KBM-7 (cell line): Measurements from ENCODE around the gene DBX1.

Experiments used
- DNase-seq: peaks from one replicate; pipeline ENCODE4 v3.0.0-alpha.2; 2015
- in situ Hi-C: fragments of 300-500 bp; cut with MboI; formaldehyde crosslinking; loops from 2 replicates; pipeline ENCODE4 v1.14.3; 2020; ENCODE audit warnings: low sequenced_read_pairs, low pct_unique_long_range_greater_than_20kb, mixed read lengths

Gene DBX1

DNA sequence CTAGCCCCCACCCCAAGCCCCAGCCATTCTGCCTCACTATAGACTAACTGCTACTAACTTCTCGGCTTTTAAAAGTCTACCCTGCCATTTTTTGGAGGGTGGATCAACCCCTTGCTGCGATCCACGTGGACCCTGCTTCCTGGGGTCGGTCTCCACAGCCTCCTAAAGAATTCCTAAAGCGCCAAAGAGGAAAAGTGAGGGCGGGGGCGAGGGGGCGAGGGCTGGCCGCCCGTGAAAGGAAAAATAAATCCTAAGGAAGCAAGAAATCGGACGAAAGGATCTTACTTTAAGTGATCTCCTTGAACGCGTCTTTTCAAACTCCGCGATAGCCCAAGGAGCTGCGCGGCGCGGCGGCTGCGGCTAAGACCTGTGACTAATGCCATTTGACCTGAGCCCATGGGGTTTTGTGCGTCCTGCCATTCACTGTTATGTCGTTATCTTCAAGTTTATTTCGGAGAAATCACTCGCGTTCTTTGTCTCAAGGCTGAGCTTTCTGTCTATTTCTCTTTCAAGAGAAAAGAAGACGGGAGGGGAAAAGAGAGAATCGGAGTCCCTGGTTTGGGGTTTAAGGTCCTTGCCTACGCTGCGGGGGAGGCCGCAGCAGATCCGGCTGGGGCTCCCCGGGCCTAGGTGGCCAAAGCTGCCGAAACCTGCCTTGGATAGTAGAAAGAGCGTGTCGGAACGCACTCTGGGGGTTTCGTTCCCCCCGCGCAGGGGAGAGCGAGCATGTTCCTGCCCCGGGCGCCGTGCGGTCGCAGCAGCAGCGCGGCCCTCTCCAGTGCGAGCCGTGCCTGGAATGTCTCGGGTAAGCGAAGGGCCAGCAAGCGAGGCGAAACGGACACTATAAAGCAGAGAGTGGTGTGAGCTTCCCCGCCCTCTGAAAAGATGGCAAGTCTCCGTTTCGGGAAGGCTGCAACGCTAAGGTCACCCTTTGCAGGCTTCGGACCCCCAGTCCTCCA is 2.8 kb upstream of the DBX1 start:
- in situ Hi-C loops: no loop called here
- no peak for DNase-seq

DNA sequence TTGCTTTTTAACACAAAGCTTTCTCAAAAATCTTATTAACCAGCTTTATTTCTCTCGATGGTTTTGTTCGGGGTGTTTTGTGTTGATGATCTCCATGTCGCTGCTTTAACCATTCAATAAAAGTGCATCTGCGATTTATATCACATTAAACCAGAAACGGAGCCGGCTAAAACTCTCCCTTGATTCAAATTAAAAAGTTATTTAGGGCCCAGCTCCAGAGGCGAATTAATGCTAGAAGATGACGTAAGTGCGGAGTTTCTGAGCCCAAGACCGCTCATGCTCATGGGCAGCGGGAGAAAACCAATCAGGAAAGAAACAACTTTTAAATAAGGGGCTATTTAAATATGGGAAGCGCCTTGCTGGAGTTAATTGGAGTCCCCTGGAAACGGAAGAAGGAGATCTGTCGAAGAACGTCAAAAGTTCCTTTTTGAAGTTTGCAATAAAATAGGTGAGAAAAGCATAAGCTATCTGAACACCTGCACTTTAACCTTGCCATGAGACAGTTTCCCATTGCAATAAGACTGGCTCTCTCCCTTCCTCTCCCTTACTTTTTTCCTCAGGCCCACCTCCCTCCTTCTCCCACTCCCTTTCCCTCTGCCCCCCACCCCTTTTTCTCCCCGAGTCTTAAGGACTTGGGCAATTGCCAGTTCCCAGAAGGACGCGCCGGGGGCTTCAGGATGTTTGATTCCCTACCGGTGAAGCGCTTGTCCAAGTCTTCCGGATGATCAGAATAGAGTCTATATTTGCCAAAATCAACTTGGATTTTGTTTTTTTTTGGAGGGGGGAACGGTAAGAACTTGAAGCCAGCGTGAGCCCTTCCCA is 1.9 kb upstream of the DBX1 start:
- in situ Hi-C loops: no loop called here
- no peak for DNase-seq

DNA sequence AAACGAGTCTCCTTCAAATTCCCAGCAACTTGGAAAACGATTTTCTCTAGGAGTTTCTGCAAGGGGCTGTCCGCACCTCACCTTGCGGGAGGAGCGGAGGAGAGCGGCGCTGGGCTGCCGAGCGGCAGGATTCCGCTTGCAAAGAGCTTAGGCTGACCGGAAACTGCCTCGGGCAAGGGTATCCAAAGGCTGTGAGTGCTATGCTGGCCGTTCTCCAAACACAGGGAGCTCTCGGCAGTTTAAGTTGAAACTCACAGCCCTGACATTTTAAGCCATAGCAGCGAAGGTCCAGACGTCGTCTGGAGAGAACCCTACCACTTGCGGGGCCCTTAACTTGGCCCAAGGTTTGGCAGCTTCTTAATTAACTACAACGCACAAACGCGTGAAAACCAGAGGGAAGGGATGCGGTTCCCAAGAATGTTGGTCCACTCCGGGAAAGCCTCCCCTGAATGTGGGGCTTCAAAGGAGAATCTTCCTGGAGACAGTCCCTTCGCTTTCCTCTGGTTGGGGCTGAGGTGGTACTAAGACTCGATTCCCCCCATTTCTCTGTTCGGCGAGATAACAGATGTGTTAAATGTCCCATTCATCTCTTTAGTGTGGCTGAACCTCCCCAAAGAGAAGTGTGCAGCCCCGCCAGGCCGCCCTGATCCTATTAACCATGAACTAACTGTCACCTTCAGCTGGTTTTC is 1.1 kb upstream of the DBX1 start:
- in situ Hi-C loops: no loop called here

DNA sequence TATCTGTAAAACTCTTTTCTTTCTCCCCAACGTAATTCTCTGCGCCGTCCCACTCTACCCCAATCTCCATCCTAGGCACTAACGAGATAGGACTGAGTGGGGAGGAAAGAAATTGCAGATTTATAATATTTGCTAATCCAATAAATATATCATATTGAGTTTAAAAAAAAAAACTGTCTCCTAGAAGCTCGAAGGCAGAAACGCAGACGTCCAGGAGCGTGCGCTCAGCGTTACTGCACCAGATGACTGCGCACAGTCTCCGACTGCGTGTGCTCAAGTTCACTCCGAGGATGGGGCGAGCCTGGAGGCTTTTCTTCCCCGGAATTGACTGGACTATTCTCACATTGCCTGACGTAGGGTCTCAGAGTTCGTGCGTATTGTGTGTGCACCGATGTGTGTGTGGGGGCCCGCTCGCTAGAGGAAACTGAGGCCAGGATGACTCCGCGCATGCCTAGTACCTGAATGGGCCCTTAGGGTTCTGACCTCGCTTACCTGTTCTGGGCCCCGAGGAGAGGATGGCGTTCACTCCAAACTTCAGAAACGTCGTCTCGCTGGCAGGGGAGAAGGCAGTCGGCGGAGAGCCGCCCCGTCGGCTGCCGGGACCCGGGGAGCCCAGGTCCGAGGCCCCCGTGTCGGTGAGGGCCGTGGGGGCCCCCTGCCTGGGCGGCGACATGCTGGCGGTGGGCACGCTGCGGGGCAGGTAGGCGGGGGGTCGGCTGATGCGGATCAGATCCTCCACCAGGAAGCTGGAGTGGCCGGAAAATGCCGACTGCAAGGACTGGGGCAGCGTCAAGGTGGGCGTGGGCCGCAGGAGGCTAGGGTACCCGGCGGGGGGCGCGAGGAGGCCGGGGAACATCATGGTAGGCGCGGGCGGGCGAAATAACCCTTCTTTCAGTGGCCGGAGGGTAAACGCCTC is 551 bp downstream of the DBX1 start:
- in situ Hi-C loops: no loop called here
- DNase-seq: no peak

More for the DNA sequence above, 1.1 kb upstream of the DBX1 start:
- no peak for DNase-seq

DNA sequence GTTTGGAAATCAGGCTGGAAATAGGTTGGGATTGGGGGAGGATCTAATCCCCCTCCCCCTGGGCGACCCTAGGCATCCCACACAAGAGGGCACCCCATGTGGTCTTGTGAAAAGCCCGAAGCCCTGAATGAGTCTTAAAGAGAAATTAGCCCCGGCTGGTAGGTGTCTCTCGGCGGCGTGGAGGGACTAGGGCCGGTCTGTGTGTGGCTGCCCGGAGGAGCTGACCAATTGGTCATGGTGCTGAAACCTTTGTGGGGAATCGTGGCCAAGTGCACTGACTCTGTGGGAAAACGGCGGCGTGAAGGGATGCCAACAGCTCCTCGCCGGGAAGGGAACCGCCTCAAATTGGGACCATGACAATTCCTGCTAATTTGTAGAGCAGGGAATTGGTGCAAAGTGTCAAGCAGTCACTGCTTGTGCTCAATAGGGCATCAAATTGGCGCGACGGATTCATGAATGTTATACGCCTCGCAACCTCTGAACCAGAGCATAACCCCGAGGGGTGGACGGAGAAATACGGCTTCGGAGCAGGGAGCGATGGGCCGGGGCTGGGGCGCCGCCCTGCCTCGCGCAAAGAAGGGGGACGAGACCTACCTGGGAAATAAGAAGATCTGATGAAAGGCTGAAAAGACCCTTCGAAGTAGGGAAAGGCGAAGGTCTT is 1.5 kb downstream of the DBX1 start:
- peak; percentile 29 for DNase-seq

DNA sequence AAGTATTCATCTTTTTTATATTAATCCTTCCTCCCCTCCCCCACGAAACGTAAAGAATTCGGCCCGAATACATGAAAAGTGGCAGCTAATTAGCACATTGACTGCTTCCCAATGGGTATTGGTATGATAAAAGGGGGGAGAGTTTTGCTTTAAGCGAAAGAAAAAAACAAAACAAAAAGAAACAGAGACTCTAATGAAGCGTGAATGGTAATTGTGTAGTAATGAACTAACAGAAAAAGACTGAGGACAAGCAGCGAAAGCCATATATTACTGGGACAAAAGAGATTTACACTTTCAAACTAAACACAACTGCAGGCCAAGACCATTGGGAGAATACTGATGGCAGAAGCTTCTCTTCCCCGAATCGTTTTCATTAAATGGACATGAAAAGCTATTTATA is 2.5 kb downstream of the DBX1 start:
- in situ Hi-C loops: no loop called here
- DNase-seq: no peak

More for the DNA sequence above, 1.5 kb downstream of the DBX1 start:
- in situ Hi-C loops: no loop called here

DNA sequence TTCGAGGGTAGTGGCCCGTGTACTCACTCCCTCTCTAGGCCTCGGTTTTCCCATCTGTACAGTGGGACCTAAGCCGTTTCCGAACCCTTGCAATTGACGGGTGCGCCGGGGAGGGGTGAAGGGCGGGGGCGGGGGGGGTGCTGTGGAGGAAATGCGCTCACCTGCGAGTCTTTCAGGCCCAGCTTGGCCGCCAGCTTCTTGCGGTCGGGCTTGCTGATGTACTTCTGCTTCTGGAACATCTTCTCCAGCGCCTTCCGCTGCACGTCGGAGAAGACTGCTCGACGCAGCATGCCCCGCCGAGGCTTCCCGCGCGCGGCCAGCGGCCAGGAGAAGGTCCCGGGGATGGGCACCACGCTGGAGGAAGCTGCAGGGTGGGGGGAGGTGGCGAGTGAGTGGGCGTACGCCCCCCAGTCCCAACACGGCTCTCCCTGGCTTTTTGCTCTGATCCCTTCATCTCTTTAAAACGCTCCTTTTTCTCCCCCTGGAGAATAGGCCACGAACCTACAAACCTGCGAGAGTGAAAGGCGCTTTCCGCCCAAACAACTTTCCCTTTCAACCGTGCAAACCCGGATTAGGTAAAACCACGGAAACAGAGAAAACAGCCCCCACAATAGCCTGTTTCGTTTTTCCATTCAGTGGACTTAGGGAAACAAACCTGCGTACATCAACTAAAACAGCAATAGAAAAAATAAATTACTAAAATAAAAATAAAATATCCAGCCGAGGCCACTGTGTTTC is 3.2 kb downstream of the DBX1 start:
- in situ Hi-C loops: no loop called here

DNA sequence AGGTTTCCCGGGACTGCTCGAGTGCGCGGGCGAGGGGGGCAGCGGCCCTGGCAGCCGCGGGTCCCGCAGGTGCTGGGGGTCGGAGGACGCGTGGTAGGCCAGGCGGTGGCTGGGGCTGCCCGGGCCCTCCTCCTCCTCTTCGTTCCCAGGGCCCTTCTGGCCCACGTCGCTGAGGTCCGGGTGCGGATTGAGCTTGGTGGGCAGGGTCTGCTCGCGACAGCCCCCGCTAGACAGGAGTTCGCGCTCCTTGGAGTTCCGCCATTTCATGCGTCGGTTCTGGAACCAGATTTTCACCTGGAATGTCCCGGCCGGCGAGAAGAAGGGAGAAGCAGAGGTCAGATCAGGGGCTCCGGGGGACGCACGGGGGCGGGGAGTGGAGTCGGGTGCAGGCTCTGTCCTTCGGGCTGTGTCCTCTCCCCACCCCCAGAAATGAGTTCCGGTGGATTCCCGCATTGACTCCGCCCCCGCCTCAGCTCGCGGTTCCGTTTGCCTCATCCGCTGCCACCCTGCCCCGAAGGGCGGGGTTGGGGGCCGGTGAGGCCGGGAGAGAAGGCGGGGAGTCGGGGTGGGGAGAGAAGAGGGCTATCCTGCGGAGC is 3.9 kb downstream of the DBX1 start:
- in situ Hi-C loops: no loop called here
- DNase-seq: no peak

More for the DNA sequence above, 3.2 kb downstream of the DBX1 start:
- DNase-seq: no peak

DNA sequence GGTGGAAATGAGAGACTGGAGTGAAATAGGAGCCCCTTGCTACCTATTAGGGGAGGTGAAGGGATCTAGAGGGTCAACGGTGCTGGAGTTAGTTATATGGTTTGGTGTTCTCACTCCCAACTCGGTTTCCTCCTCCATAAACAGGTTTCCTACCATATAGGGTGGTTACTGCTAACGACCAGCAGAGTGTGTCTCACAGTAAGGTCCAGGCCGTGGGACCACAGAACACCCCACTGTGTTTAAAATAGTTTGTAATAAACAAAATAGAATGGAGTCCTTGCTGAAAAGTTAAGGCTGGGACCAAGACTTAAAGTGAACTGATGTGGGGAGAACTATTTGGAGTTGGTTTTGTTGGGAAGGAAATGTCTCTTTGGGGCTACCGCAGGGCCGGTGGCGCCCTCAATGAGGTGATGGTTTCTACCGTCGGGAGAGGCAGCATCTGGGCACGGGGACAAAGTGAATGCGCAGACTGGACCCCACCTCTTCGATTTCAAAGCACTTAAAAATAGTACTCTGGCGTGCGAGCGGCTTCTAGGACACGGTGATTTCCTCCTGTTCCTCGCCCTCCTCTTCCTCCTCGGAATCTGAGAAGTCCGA is 4.5 kb downstream of the DBX1 start:
- in situ Hi-C loops: no loop called here
- no peak for DNase-seq

DNA sequence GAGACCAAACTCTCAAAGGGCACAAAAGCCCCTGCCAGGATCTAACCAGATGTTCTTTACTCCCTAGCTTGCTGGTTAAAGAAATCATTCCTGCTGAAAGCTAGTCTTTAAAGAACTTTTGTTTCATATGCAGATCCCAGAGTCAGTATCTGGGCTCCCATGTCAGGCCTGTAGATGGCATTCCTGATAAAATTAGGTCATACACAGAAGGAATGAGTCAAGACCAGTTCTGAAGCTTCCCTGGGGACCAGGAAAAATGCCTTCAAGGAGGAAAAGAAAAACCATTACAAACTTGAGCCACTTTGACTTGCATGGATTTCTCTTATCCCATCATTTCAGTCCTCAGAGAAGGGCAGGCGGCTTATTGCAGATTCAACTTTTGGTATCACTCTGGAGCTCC is 5.9 kb downstream of the DBX1 start:
- in situ Hi-C loops: no loop called here
- DNase-seq: no peak

DNA sequence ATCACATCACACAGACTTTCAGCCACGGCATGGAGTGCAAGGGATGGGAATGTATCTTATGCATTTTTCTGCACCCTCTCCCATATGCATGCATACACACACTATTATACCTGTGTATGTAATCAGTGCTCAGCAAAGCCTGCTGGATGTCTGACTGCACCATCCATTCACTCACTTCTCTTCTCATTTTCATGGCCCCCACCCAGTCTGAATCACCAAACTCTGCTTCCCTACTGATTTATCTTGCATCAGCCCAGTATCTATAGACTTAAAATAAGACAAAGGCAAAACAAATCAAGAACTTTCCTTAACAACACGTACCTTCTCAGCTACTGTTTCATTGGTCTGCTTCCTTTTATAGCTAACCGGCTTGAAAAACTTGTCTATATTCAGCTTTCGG is 21.6 kb downstream of the DBX1 start:
- no peak for DNase-seq
- in situ Hi-C loops: loop anchor here (25.0 kb wide), 1 partner anchor 199 kb away; no protein-coding TSS in a partner anchor

DNA sequence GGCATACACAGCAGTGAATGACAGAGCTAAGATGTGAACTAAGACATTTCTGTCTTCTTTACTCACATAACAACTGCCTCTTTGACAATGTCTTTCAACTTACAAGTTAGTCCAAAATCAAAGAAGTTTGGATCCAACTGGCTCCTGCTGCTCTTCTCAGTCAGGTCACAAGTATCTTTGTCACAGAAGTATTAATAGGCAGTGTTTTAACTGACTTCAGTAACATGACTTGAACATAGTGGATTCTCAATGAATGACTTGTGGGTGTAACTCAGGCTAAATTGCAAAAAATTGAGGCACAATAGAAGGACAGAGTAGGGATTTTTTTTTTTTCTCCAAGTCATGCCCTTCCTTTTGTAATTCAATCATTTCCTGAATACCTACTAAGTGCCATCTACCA is 22.6 kb downstream of the DBX1 start:
- in situ Hi-C loops: loop anchor here (25.0 kb wide), 1 partner anchor 200 kb away; no protein-coding TSS in a partner anchor
- DNase-seq: no peak

DNA sequence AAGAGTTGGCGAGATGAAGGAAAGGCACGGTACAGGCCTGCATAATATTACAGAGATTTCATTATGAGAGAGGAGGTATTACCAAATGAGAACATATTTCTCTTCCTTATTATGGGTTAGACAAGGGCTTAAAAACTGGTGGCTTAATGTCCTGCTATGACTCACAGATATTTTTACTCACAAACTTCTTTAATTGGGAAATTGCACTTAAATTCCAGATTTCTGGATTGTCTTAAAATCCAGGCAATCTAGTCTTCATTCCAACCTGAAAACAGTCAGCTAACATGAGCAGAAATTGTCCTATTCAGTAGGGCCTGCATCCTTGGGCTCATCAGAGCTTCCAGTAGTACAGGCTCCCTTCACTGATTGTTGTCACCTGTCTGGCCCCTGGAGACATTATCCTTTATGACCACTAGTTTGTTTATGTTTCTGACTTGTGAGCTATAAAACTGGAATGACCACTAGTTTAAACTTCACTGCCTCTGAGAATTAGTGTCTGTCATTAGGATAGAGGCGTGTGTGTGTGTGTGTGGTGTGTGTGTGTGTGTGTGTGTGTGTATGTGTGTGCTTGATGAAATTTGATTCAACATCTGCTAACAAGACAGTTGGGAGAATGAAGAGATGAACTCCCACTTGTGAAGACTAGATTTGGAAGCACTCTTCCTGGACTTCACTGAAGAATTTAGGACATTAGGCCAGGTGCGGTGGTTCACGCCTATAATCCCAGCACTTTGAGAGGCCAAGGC is 25.1 kb downstream of the DBX1 start:
- in situ Hi-C loops: loop anchor here (25.0 kb wide), 1 partner anchor 202 kb away; no protein-coding TSS in a partner anchor
- no peak for DNase-seq

DNA sequence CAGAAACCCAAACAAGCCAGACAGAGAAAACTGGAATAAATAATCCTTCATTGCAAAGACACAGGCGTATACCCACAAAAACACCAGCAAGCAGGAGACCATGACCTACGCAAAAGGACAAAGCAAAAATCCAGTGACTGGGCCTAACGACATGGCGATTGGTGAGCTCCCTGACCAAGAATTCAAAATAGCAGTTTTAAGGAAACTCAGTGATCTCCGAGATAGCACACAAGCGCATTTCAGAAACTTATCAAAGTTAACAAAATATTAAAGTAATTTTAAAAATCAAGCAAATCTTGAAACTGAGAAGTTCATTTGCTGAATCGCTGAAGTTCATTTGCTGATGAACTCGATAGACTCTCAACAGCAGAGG is 27.6 kb downstream of the DBX1 start:
- in situ Hi-C loops: loop anchor here (25.0 kb wide), 1 partner anchor 205 kb away; no protein-coding TSS in a partner anchor
- DNase-seq: no peak

DNA sequence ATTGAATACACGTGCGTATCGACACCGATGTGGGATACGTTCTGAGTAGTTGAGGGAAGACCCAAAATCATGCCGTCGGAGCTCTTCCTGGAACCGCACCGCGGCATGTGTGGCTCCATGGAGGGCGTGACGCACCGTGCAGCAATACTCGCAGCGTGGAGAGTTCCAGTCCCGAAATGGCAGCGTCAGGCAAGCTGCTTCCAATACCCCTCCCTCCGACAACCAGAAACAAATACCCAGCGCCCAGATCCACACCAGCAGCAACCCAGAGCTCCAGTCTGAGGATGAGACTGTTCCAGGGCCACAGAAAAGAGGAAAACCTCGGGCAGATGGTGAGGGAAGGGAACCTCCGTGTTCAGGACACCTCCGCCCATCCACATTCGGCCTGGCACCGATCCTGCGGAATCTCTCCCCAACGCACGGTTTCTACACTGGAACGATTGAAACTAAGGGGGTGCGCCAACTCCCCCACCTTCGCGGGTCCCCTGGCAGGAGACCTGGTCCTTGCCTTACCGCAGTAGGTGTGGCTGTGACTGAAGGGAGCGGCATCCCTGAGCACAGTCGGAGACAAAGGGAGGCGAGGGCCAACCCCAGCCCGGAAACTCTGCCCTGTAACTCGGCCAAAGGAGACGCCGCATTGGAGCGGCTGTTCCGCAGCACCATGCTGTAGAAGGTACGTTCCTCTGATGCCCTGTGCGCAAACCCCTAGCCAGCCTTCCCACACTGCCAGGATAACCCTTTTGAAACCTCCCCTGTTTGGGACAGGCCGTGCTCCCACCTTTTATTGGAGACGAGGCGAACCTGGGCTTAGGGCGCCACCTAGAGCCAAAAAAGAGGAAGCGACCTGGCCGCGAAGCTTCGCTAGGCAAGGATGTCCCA is 28.2 kb downstream of the DBX1 start:
- in situ Hi-C loops: loop anchor here (25.0 kb wide), 1 partner anchor 205 kb away; no protein-coding TSS in a partner anchor
- peak; percentile 61 for DNase-seq
